Measurements from ENCODE around the gene SSR2. TPM values are rescaled to one million over a fixed set of nuclear protein-coding genes. Genes with fewer than 3 reads are reported as not detected.

The SSR2 gene
- total RNA-seq, 4 donors from 2014 or later = 51.2 to 275 (median 168) TPM

DNA sequence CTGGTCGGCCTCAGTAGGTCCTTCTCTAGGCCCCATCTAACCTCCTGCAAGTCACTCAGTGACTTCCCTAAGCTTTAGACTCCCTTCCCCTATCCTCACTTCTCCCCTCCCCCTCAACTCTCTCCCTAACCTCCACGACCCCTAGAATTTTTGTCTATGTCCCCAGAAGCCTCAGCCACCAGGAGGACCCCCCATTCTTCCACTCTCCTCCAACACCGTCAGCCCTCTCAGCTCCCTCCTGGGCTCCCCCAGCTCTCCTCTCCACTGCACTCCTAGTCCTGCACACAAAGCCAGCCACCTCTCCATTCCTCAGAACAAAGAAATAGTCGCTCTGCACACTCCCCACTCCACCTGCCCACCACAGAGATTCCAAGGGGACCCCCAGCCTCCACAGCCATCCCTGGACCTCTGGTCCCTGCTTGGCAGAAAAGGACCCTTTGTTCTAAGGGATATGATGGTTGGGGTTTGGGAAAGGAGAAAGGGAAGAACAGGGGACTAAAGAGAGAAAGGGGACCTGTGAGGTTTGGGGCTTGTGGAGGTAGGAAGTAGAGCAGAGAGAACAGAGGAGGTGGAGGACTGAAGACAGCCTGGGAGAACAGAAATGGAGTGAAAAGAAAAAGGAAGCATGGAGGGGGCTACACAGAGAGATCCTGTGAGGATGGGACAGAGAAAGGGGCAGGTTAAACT lies 45.2 kb downstream of the SSR2 start:
- TF ChIP-seq EP300 (IDR thresholded peaks at IDR 0.05; ENCODE audit: low read depth) = no peak
- no peak for TF ChIP-seq CTCF (IDR thresholded peaks at IDR 0.05)
- no peak for TF ChIP-seq POLR2AphosphoS5 (IDR thresholded peaks at IDR 0.05)
- TF ChIP-seq POLR2A (IDR thresholded peaks at IDR 0.05) = no peak
- H3K36me3 ChIP-seq = no peaks in the 10 kb centered on the region
- H3K9me3 ChIP-seq = no peaks in the 10 kb centered on the region
- peak overlapping the region; percentile 70 to 75 (median 72) for H3K4me3 ChIP-seq
- intact Hi-C loops (cut with DNase I; ENCODE audit: low total_unique reads) (no loop called here), in situ Hi-C loops (cut with MboI; ENCODE audit: low pct_ligation_motif_present in 1 of 4, low pct_unique_long_range_greater_than_20kb in 1 of 4, low sequenced_read_pairs in 3 of 4) (no loop called here)
- 30 to 35% methylated on average over 3 to 4 of the region's 4 CpGs for WGBS, 2 donors (ENCODE audit: low coverage in 1 of 2)
- H3K27ac ChIP-seq = peak overlapping the region; percentile 92 to 96 (median 94)
- no peak for DNase-seq
- H3K4me1 ChIP-seq = peaks cover 40 to 86% (median 71%) of the 10 kb centered on the region in 4 donors
- H3K27me3 ChIP-seq = no peaks in the 10 kb centered on the region

- TF ChIP-seq POLR2A (IDR thresholded peaks at IDR 0.05) = no peak
- no peak for TF ChIP-seq CTCF (IDR thresholded peaks at IDR 0.05)
- TF ChIP-seq POLR2AphosphoS5 (IDR thresholded peaks at IDR 0.05) = no peak
- TF ChIP-seq EP300 (IDR thresholded peaks at IDR 0.05; ENCODE audit: low read depth) = no peak
- H3K4me1 ChIP-seq = peaks cover 34 to 86% (median 69%) of the 10 kb centered on the region in 4 donors
- no peaks in the 10 kb centered on the region for H3K27me3 ChIP-seq
- 44 to 63% methylated on average over 2 to 13 of the region's 13 CpGs for WGBS, 2 donors (ENCODE audit: low coverage in 1 of 2)
- no peak for DNase-seq
- H3K36me3 ChIP-seq = no peaks in the 10 kb centered on the region
- H3K9me3 ChIP-seq = no peaks in the 10 kb centered on the region
- H3K4me3 ChIP-seq = peak overlapping the region in 1 of 4 donors; percentile 70
- H3K27ac ChIP-seq = peak overlapping the region; percentile 92 to 96 (median 94)
- intact Hi-C loops (cut with DNase I; ENCODE audit: low total_unique reads) = no loop called here
- in situ Hi-C loops (cut with MboI; ENCODE audit: low pct_ligation_motif_present in 1 of 4, low pct_unique_long_range_greater_than_20kb in 1 of 4, low sequenced_read_pairs in 3 of 4) = no loop called here
Observed at GRCh38 chr1:155974208-155975115, 46.3 kb downstream of the SSR2 start.

- Histone ChIP-seq H3K36me3 (peaks cover 0 to 4% (median 0%) of the 10 kb centered on the region in 4 donors), H3K9me3 (no peaks in the 10 kb centered on the region), H3K4me1 (peaks cover 31 to 86% (median 70%) of the 10 kb centered on the region in 4 donors), H3K27ac (peak overlapping the region; percentile 92 to 96 (median 94)), H3K4me3 (no peak overlapping the region), H3K27me3 (no peaks in the 10 kb centered on the region)
- intact Hi-C loops (cut with DNase I; ENCODE audit: low total_unique reads) = no loop called here
- in situ Hi-C loops (cut with MboI; ENCODE audit: low pct_ligation_motif_present in 1 of 4, low pct_unique_long_range_greater_than_20kb in 1 of 4, low sequenced_read_pairs in 3 of 4) = no loop called here
- DNase-seq = no peak
- WGBS, 2 donors (ENCODE audit: low coverage in 1 of 2) = 66 to 88% methylated on average over 2 to 3 of the region's 3 CpGs
- TF ChIP-seq EP300 (IDR thresholded peaks at IDR 0.05; ENCODE audit: low read depth) (no peak), POLR2A (IDR thresholded peaks at IDR 0.05) (no peak), CTCF (IDR thresholded peaks at IDR 0.05) (no peak), POLR2AphosphoS5 (IDR thresholded peaks at IDR 0.05) (no peak)
Observed at GRCh38 chr1:155973723-155974122, 47.0 kb downstream of the SSR2 start.

Data from transverse colon (tissue), 4 donors.